ENCODE data around the gene ZMYND15. TPM values are rescaled to one million over a fixed set of nuclear protein-coding genes. Genes with fewer than 3 reads are reported as not detected.

ZMYND15 gene
- total and polyA plus RNA-seq, 2 donors (not counting 1 experiment from before 2014, with no cell fraction given): under 0.01 to 0.11 TPM

- DNase-seq (ENCODE audit: low read depth in 2 of 2): no peak
- Histone ChIP-seq H4K20me1 (ENCODE audit: control insufficient read depth, extremely low read depth, insufficient read depth, low read length) (no peaks in the 10 kb centered on the region), H3K4me1 (ENCODE audit: control insufficient read depth, extremely low read depth, insufficient read depth, low read length) (no peaks in the 10 kb centered on the region), H3K4me3 (replicated peaks in 1 of 4; ENCODE audit: control extremely low read depth in 1 of 4, insufficient read depth in 1 of 4, low read depth in 3 of 4, low read length in 4 of 4) (peak overlapping the region in 3 of 4 experiments; percentile 67 to 86 (median 72)), H3K4me2 (ENCODE audit: extremely low read depth, insufficient read depth, low read length) (peak overlapping the region; percentile 72), H3K27me3 (ENCODE audit: control insufficient read depth, insufficient read depth, low read length) (peaks cover 23% of the 10 kb centered on the region), H3K27ac (ENCODE audit: insufficient read depth, low read length) (no peak overlapping the region), H2AFZ (ENCODE audit: low read length) (no peak overlapping the region), H3K36me3 (ENCODE audit: control insufficient read depth, insufficient read depth, low read length) (no peaks in the 10 kb centered on the region), H3K9me3 (ENCODE audit: control insufficient read depth, insufficient read depth, low read depth, low read length) (no peaks in the 10 kb centered on the region), H3K79me2 (ENCODE audit: control insufficient read depth, insufficient read depth, low read length) (no peaks in the 10 kb centered on the region), H3K9ac (ENCODE audit: insufficient read depth, low read length) (no peak overlapping the region)
- TF ChIP-seq EZH2 (IDR thresholded peaks at IDR 0.05; ENCODE audit: low read length, missing control alignments) (peak; percentile 87), CTCF (conservative IDR thresholded peaks at IDR 0.05 in 1 of 2, IDR thresholded peaks at IDR 0.05 in 1 of 2; ENCODE audit: low read depth in 1 of 2, low read length in 2 of 2) (no peak)
These were observed 1.2 kb upstream of the ZMYND15 start for GRCh38 chr17:4738136-4739121.

GRCh38 chr17:4740025-4740351 is 355 bp downstream of the ZMYND15 start:
- Histone ChIP-seq H3K9ac (ENCODE audit: insufficient read depth, low read length) (peak overlapping the region; percentile 51), H4K20me1 (ENCODE audit: control insufficient read depth, extremely low read depth, insufficient read depth, low read length) (no peaks in the 10 kb centered on the region), H3K9me3 (ENCODE audit: control insufficient read depth, insufficient read depth, low read depth, low read length) (no peaks in the 10 kb centered on the region), H3K36me3 (ENCODE audit: control insufficient read depth, insufficient read depth, low read length) (no peaks in the 10 kb centered on the region), H3K79me2 (ENCODE audit: control insufficient read depth, insufficient read depth, low read length) (no peaks in the 10 kb centered on the region), H3K4me2 (ENCODE audit: extremely low read depth, insufficient read depth, low read length) (peak overlapping the region; percentile 72), H3K27me3 (ENCODE audit: control insufficient read depth, insufficient read depth, low read length) (peaks cover 33% of the 10 kb centered on the region), H2AFZ (ENCODE audit: low read length) (no peak overlapping the region), H3K27ac (ENCODE audit: insufficient read depth, low read length) (no peak overlapping the region), H3K4me3 (replicated peaks in 1 of 4; ENCODE audit: control extremely low read depth in 1 of 4, insufficient read depth in 1 of 4, low read depth in 3 of 4, low read length in 4 of 4) (peak overlapping the region in 3 of 4 experiments; percentile 67 to 86 (median 72)), H3K4me1 (ENCODE audit: control insufficient read depth, extremely low read depth, insufficient read depth, low read length) (no peaks in the 10 kb centered on the region)
- no peak for DNase-seq (ENCODE audit: low read depth in 2 of 2)
- no peak for TF ChIP-seq CTCF (conservative IDR thresholded peaks at IDR 0.05 in 1 of 2, IDR thresholded peaks at IDR 0.05 in 1 of 2; ENCODE audit: low read depth in 1 of 2, low read length in 2 of 2)
- peak; percentile 34 for TF ChIP-seq EZH2 (IDR thresholded peaks at IDR 0.05; ENCODE audit: low read length, missing control alignments)

- no peaks in the 10 kb centered on the region for H3K36me3 ChIP-seq (ENCODE audit: control insufficient read depth, insufficient read depth, low read length)
- DNase-seq (ENCODE audit: low read depth in 2 of 2): no peak
- no peak overlapping the region for H2AFZ ChIP-seq (ENCODE audit: low read length)
- H3K79me2 ChIP-seq (ENCODE audit: control insufficient read depth, insufficient read depth, low read length): no peaks in the 10 kb centered on the region
- no peak overlapping the region for H3K27ac ChIP-seq (ENCODE audit: insufficient read depth, low read length)
- H3K9me3 ChIP-seq (ENCODE audit: control insufficient read depth, insufficient read depth, low read depth, low read length): no peaks in the 10 kb centered on the region
- H4K20me1 ChIP-seq (ENCODE audit: control insufficient read depth, extremely low read depth, insufficient read depth, low read length): no peaks in the 10 kb centered on the region
- no peak for TF ChIP-seq EZH2 (IDR thresholded peaks at IDR 0.05; ENCODE audit: low read length, missing control alignments)
- TF ChIP-seq CTCF (conservative IDR thresholded peaks at IDR 0.05 in 1 of 2, IDR thresholded peaks at IDR 0.05 in 1 of 2; ENCODE audit: low read depth in 1 of 2, low read length in 2 of 2): no peak
- no peak overlapping the region for H3K4me2 ChIP-seq (ENCODE audit: extremely low read depth, insufficient read depth, low read length)
- no peak overlapping the region for H3K4me3 ChIP-seq (replicated peaks in 1 of 4; ENCODE audit: control extremely low read depth in 1 of 4, insufficient read depth in 1 of 4, low read depth in 3 of 4, low read length in 4 of 4)
- no peaks in the 10 kb centered on the region for H3K4me1 ChIP-seq (ENCODE audit: control insufficient read depth, extremely low read depth, insufficient read depth, low read length)
- H3K27me3 ChIP-seq (ENCODE audit: control insufficient read depth, insufficient read depth, low read length): peaks cover 34% of the 10 kb centered on the region
- H3K9ac ChIP-seq (ENCODE audit: insufficient read depth, low read length): no peak overlapping the region
These were observed 951 bp downstream of the ZMYND15 start for GRCh38 chr17:4740584-4740983.

Measured in fibroblast of lung (primary cell).